Breast epithelium (tissue), 3 donors: ENCODE results near the gene MSH5.

ENCODE experiments used
- POLR2A ChIP-seq: fragments of 450-650 bp; IDR thresholded peaks from one replicate; pipeline ENCODE4 v1.6.1; 2016; ENCODE audit warnings: antibody characterized with exemption, mild to moderate bottlenecking, moderate library complexity
- POLR2AphosphoS5 ChIP-seq, 3 donors: sonication (generic); formaldehyde crosslinking; IDR thresholded peaks; one replicate each; pipeline ENCODE4 v1.6.1; 2017; ENCODE audit warnings: antibody characterized with exemption in 3 of 3
- TF ChIP-seq, protein P1 (sequence below), 3 donors: fragments of 450-650 bp; IDR thresholded peaks; one replicate each; pipeline ENCODE4 v1.5.1; 2016 to 2017; ENCODE audit warnings: antibody characterized with exemption in 3 of 3, mild to moderate bottlenecking in 3 of 3, moderate library complexity in 3 of 3

DNA sequence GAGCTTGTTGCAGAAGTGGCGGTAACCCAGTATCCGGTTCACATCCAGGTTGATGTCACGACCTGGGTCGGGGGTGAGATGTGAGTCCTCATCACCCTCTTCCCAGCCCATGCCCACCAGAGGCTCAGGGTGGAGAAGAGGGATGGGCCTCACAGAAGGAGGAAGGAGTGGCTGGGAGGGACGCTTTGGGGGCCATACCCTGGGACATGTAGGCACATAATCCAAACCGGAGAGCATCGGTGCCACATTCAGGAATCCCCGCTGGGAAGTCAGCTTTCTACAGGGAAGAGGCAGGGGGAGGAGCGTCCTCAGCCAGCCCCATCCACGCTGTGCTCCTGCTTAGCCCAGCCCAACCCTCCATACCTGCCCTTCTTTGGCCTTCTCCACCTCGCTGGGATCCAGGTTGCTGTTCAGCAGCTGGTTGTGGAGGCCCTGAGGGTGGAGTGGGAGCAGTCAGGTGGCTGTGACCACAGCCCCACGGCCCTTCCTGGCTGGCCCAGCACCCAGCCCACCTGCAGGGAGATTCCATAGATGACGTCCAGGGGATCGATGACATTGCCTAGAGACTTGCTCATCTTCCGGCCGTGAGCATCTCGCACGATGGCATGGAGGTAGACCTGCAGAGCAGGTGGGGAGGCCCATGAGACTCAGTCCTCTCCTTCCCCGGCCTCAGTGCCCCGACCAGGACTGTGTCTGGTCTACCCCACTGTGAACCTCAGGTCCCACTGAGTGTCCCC lies 40.9 kb downstream of the MSH5 start:
- TF ChIP-seq, protein P1, sequence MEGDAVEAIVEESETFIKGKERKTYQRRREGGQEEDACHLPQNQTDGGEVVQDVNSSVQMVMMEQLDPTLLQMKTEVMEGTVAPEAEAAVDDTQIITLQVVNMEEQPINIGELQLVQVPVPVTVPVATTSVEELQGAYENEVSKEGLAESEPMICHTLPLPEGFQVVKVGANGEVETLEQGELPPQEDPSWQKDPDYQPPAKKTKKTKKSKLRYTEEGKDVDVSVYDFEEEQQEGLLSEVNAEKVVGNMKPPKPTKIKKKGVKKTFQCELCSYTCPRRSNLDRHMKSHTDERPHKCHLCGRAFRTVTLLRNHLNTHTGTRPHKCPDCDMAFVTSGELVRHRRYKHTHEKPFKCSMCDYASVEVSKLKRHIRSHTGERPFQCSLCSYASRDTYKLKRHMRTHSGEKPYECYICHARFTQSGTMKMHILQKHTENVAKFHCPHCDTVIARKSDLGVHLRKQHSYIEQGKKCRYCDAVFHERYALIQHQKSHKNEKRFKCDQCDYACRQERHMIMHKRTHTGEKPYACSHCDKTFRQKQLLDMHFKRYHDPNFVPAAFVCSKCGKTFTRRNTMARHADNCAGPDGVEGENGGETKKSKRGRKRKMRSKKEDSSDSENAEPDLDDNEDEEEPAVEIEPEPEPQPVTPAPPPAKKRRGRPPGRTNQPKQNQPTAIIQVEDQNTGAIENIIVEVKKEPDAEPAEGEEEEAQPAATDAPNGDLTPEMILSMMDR (IDR thresholded peaks at IDR 0.05) = no peak
- TF ChIP-seq POLR2A (no peak), POLR2AphosphoS5 (IDR thresholded peaks at IDR 0.05) (no peak)
